GM23248 (cell line): ENCODE measurements around the gene ABCD1. TPM values are rescaled to one million over a fixed set of nuclear protein-coding genes. Genes with fewer than 3 reads are reported as not detected.
A peak's percentile ranks its signal among the peaks of the same experiment; 100 is the strongest.

Experiments used
- DNase-seq: peaks from one replicate; pipeline ENCODE4 v3.0.0-alpha.2; 2015
- H2AFZ ChIP-seq: fragments of 200-600 bp; sonication (generic); 2 replicates; pipeline ENCODE4 v1.6.1; 2016; ENCODE audit warnings: antibody characterized with exemption
- H3F3A ChIP-seq: fragments of 200-600 bp; sonication (generic); 2 replicates; pipeline ENCODE4 v1.6.1; 2016; ENCODE audit warnings: mild to moderate bottlenecking, antibody characterized with exemption, mixed run types; ENCODE audit not compliant: insufficient read depth
- H3K27ac ChIP-seq: fragments of 200-600 bp; sonication (generic); 2 replicates; pipeline ENCODE4 v1.5.1; 2016; ENCODE audit warnings: mild to moderate bottlenecking
- H3K27me3 ChIP-seq: fragments of 200-600 bp; sonication (generic); replicated peaks from 2 replicates; pipeline ENCODE4 v1.6.1; 2016; ENCODE audit warnings: mild to moderate bottlenecking; ENCODE audit not compliant: insufficient read depth
- H3K36me3 ChIP-seq: fragments of 200-600 bp; sonication (generic); 2 replicates; pipeline ENCODE4 v1.6.1; 2016; ENCODE audit warnings: low read depth, mild to moderate bottlenecking
- H3K4me1 ChIP-seq: fragments of 200-600 bp; sonication (generic); 2 replicates; pipeline ENCODE4 v1.6.1; 2016; ENCODE audit warnings: mild to moderate bottlenecking; ENCODE audit not compliant: insufficient read depth
- H3K4me2 ChIP-seq: fragments of 200-600 bp; sonication (generic); one replicate; pipeline ENCODE4 v1.6.1; 2016; ENCODE audit warnings: mild to moderate bottlenecking; ENCODE audit not compliant: unreplicated experiment
- H3K4me3 ChIP-seq: fragments of 200-600 bp; sonication (generic); 2 replicates; pipeline ENCODE4 v1.5.1; 2016; ENCODE audit warnings: mild to moderate bottlenecking
- H3K79me2 ChIP-seq: fragments of 200-600 bp; sonication (generic); 2 replicates; pipeline ENCODE4 v1.6.1; 2016; ENCODE audit warnings: mild to moderate bottlenecking; ENCODE audit not compliant: insufficient read depth
- H3K9ac ChIP-seq: fragments of 200-600 bp; sonication (generic); 2 replicates; pipeline ENCODE4 v1.6.1; 2016; ENCODE audit warnings: mild to moderate bottlenecking
- H3K9me2 ChIP-seq: fragments of 200-600 bp; sonication (generic); 2 replicates; pipeline ENCODE4 v1.6.1; 2016; ENCODE audit warnings: mixed run types, mild to moderate bottlenecking, moderate library complexity; ENCODE audit not compliant: insufficient read depth
- H3K9me3 ChIP-seq: fragments of 200-600 bp; sonication (generic); one replicate; pipeline ENCODE4 v1.6.1; 2017; ENCODE audit warnings: low read depth
- H4K20me1 ChIP-seq: fragments of 200-600 bp; sonication (generic); 2 replicates; pipeline ENCODE4 v1.6.0; 2016; ENCODE audit not compliant: insufficient read depth
- EZH2 ChIP-seq: fragments of 200-600 bp; sonication (generic); IDR thresholded peaks from 2 replicates; pipeline ENCODE4 v1.6.1; 2018; ENCODE audit warnings: antibody characterized with exemption, mild to moderate bottlenecking; ENCODE audit not compliant: insufficient read depth, poor library complexity, severe bottlenecking
- EZH2phosphoT487 ChIP-seq: fragments of 200-600 bp; sonication (generic); IDR thresholded peaks from 2 replicates; pipeline ENCODE4 v1.6.1; 2018; ENCODE audit warnings: antibody characterized with exemption, moderate library complexity, mild to moderate bottlenecking, low read depth; ENCODE audit not compliant: insufficient read depth
- WGBS, 2 experiments: methylation state at CpG; one replicate each; pipeline ENCODE4 v1.1.6; 2015 to 2017; ENCODE audit warnings: low lambda C conversion rate in 2 of 2, low coverage in 1 of 2; ENCODE audit errors: missing lambda C conversion rate in 2 of 2; 5-methylcytosine and 5-hydroxymethylcytosine counted together
- in situ Hi-C: fragments of 300-500 bp; cut with MboI; formaldehyde crosslinking; loops from 2 replicates; pipeline ENCODE4 v1.15.0; 2020
- polyA plus RNA-seq: library from polyadenylated mRNA; unstranded; fragments of >200 nt; fragmentation: Nextera tagmentation; extraction: Ambion mirVana; gene quantifications from 2 replicates; pipeline ENCODE4 v1.2.1, GENCODE V29; 2016
- total RNA-seq: library from RNA; depleted of rRNA; stranded (reverse); fragments of >200 nt; shearing (Covaris generic); gene quantifications from 2 replicates; pipeline ENCODE4 v1.2.3, GENCODE V29; 2014

Gene ABCD1
- total and polyA plus RNA-seq, 2 experiments from 2014 or later: 9.8 to 24.4 TPM

GRCh38 chrX:153717445-153717844 lies 7.2 kb upstream of the ABCD1 start:
- DNase-seq: no peak
- H4K20me1 ChIP-seq: no peaks in the 10 kb centered on the region
- WGBS, 2 experiments: 98 to 99% methylated on average over 9 of the region's 9 CpGs

GRCh38 chrX:153719238-153719637 lies 5.4 kb upstream of the ABCD1 start:
- Histone ChIP-seq H3K9me3 (no peaks in the 10 kb centered on the region), H3F3A (peaks cover 5% of the 10 kb centered on the region; the same call in 1 of the 2 replicates), H3K4me3 (no peak overlapping the region), H3K79me2 (peaks cover 70% of the 10 kb centered on the region), H3K4me1 (peaks cover 11% of the 10 kb centered on the region; the same call in 1 of the 2 replicates), H3K36me3 (no peaks in the 10 kb centered on the region; the same call in 1 of the 2 replicates), H3K9me2 (no peaks in the 10 kb centered on the region), H3K4me2 (no peak overlapping the region), H3K27ac (no peak overlapping the region), H3K27me3 (no peaks in the 10 kb centered on the region), H3K9ac (no peak overlapping the region), H4K20me1 (no peaks in the 10 kb centered on the region), H2AFZ (no peak overlapping the region)
- no peak for DNase-seq
- no peak for TF ChIP-seq EZH2phosphoT487
- no peak for TF ChIP-seq EZH2
- 80 to 81% methylated on average over 2 of the region's 2 CpGs for WGBS, 2 experiments
- in situ Hi-C loops: no loop called here

More at GRCh38 chrX:153717445-153717844, 7.2 kb upstream of the ABCD1 start:
- Histone ChIP-seq H3K36me3 (no peaks in the 10 kb centered on the region; the same call in 1 of the 2 replicates), H3K4me1 (peaks cover 6% of the 10 kb centered on the region; the same call in 1 of the 2 replicates), H3K4me3 (no peak overlapping the region), H3K79me2 (peaks cover 55% of the 10 kb centered on the region), H3K9me2 (no peaks in the 10 kb centered on the region), H3K9me3 (no peaks in the 10 kb centered on the region), H3F3A (no peaks in the 10 kb centered on the region), H3K4me2 (no peak overlapping the region), H2AFZ (no peak overlapping the region), H3K27ac (no peak overlapping the region), H3K27me3 (no peaks in the 10 kb centered on the region), H3K9ac (no peak overlapping the region)
- TF ChIP-seq EZH2 (no peak), EZH2phosphoT487 (no peak)
- in situ Hi-C loops: no loop called here

GRCh38 chrX:153719701-153720100 lies 5.0 kb upstream of the ABCD1 start:
- whole genome bisulfite sequencing, 2 experiments: 50 to 53% methylated on average over 2 of the region's 2 CpGs
- no peaks in the 10 kb centered on the region; the same call in 1 of the 2 replicates for H3K36me3 ChIP-seq
- H3K9me3 ChIP-seq: no peaks in the 10 kb centered on the region
- H3K27ac ChIP-seq: no peak overlapping the region
- DNase-seq: no peak
- no peak overlapping the region for H3K9ac ChIP-seq
- H4K20me1 ChIP-seq: no peaks in the 10 kb centered on the region
- no peaks in the 10 kb centered on the region for H3K27me3 ChIP-seq
- peaks cover 70% of the 10 kb centered on the region for H3K79me2 ChIP-seq
- H3K4me3 ChIP-seq: no peak overlapping the region
- H2AFZ ChIP-seq: no peak overlapping the region
- H3K4me2 ChIP-seq: no peak overlapping the region
- in situ Hi-C loops: no loop called here
- H3K4me1 ChIP-seq: peaks cover 11% of the 10 kb centered on the region; the same call in 1 of the 2 replicates
- peaks cover 5% of the 10 kb centered on the region; the same call in 1 of the 2 replicates for H3F3A ChIP-seq
- TF ChIP-seq EZH2phosphoT487 (no peak), EZH2 (no peak)
- H3K9me2 ChIP-seq: no peaks in the 10 kb centered on the region

GRCh38 chrX:153722704-153723350 lies 1.8 kb upstream of the ABCD1 start:
- Histone ChIP-seq H3K9me3 (no peaks in the 10 kb centered on the region), H3K27me3 (no peaks in the 10 kb centered on the region), H3K4me1 (peaks cover 18% of the 10 kb centered on the region; the same call in 1 of the 2 replicates), H3K9ac (peak overlapping the region; percentile 95), H3K4me3 (peak overlapping the region; percentile 77), H4K20me1 (no peaks in the 10 kb centered on the region), H3K79me2 (peaks cover 57% of the 10 kb centered on the region), H2AFZ (peak overlapping the region; percentile 44; the same call in 1 of the 2 replicates), H3K36me3 (no peaks in the 10 kb centered on the region; the same call in 1 of the 2 replicates), H3K4me2 (peak overlapping the region; percentile 73), H3K9me2 (no peaks in the 10 kb centered on the region), H3K27ac (peak overlapping the region; percentile 89), H3F3A (peaks cover 5% of the 10 kb centered on the region; the same call in 1 of the 2 replicates)
- TF ChIP-seq EZH2phosphoT487: no peak
- TF ChIP-seq EZH2: no peak
- 62% methylated on average over 9 to 10 of the region's 12 CpGs for WGBS, 2 experiments
- in situ Hi-C loops: no loop called here
- peak; percentile 59 for DNase-seq
